GM21528 (cell line): ENCODE results near the gene NFYC.

ENCODE experiments used
- ATAC-seq: cut with Tn5 transposase; IDR thresholded peaks from one replicate; pipeline ENCODE4 v1.9.1; 2021; ENCODE audit warnings: mild to moderate bottlenecking, moderate library complexity; ENCODE audit not compliant: unreplicated experiment, low FRiP score

Gene NFYC

GRCh38 chr1:40734882-40735628, 43.6 kb downstream of the NFYC start:
- ATAC-seq: no peak

- no peak for ATAC-seq
Measured at GRCh38 chr1:40736085-40736531, 44.6 kb downstream of the NFYC start.

- no peak for ATAC-seq
Measured at GRCh38 chr1:40738831-40739230, 47.3 kb downstream of the NFYC start.

GRCh38 chr1:40739455-40740008, 48.0 kb downstream of the NFYC start:
- ATAC-seq: no peak

GRCh38 chr1:40740039-40740996, 48.8 kb downstream of the NFYC start:
- ATAC-seq: no peak

GRCh38 chr1:40740997-40741736, 49.7 kb downstream of the NFYC start:
- ATAC-seq: no peak

GRCh38 chr1:40742363-40743061, 51.0 kb downstream of the NFYC start:
- ATAC-seq: no peak

GRCh38 chr1:40743452-40743851, 51.9 kb downstream of the NFYC start:
- no peak for ATAC-seq

- no peak for ATAC-seq
Measured at GRCh38 chr1:40743860-40744259, 52.4 kb downstream of the NFYC start.

GRCh38 chr1:40745176-40745575, 53.7 kb downstream of the NFYC start:
- ATAC-seq: no peak

- no peak for ATAC-seq
Measured at GRCh38 chr1:40746344-40747090, 55.0 kb downstream of the NFYC start.

GRCh38 chr1:40748841-40749718, 57.6 kb downstream of the NFYC start:
- ATAC-seq: no peak

GRCh38 chr1:40749817-40750216, 58.3 kb downstream of the NFYC start:
- ATAC-seq: no peak

- no peak for ATAC-seq
Measured at GRCh38 chr1:40750451-40750908, 59.0 kb downstream of the NFYC start.

- no peak for ATAC-seq
Measured at GRCh38 chr1:40751802-40752201, 60.3 kb downstream of the NFYC start.

- no peak for ATAC-seq
Measured at GRCh38 chr1:40753142-40753882, 61.8 kb downstream of the NFYC start.

GRCh38 chr1:40754201-40754600, 62.7 kb downstream of the NFYC start:
- ATAC-seq: no peak
